Activated naive CD4-positive, alpha-beta T cell treated with anti-CD3 and anti-CD28 coated beads, Interleukin-2, amount 50 U/mL, for 72 hours (primary cell): ENCODE data around the gene CHRNB4. TPM values are rescaled to one million over a fixed set of nuclear protein-coding genes. Genes with fewer than 3 reads are reported as not detected.
A peak's percentile ranks its signal among the peaks of the same experiment; 100 is the strongest.

ENCODE experiments used
- ATAC-seq, 2 donors: fragments of 150-1000 bp; cut with Tn5 transposase; 2 replicates each; pipeline ENCODE4 v1.10.0; 2021; ENCODE audit warnings: mild to moderate bottlenecking in 2 of 2, moderate library complexity in 2 of 2
- DNase-seq, 2 donors: peaks; one replicate each; pipeline ENCODE4 v3.0.0; 2021 to 2022; ENCODE audit warnings: low spot score in 2 of 2
- H3K27ac Mint-ChIP-seq, 2 donors: one replicate each; pipeline ENCODE4 v1.8.0; 2022; ENCODE audit warnings: mild to moderate bottlenecking in 2 of 2, mixed read lengths in 2 of 2
- H3K36me3 Mint-ChIP-seq, 2 donors: one replicate each; pipeline ENCODE4 v1.8.0; 2022; ENCODE audit warnings: mixed read lengths in 2 of 2
- H3K9me3 Mint-ChIP-seq, 2 donors: one replicate each; pipeline ENCODE4 v1.8.0; 2022; ENCODE audit warnings: mixed read lengths in 2 of 2
- total RNA-seq, 2 donors: library from RNA; stranded (reverse); gene quantifications; one replicate each; pipeline ENCODE4 v1.2.3, GENCODE V29; 2022

Gene CHRNB4
- total RNA-seq, 2 donors from 2014 or later, result not detected

- no peaks in the 10 kb centered on the region for H3K9me3 Mint-ChIP-seq
- H3K27ac Mint-ChIP-seq, result no peak overlapping the region
- DNase-seq (no peak), ATAC-seq (no peak)
- no peaks in the 10 kb centered on the region for H3K36me3 Mint-ChIP-seq
Observed at GRCh38 chr15:78673917-78674444, 33.0 kb upstream of the CHRNB4 start.

GRCh38 chr15:78673476-78673875, 32.5 kb upstream of the CHRNB4 start:
- Mint-ChIP-seq H3K9me3 (no peaks in the 10 kb centered on the region), H3K36me3 (no peaks in the 10 kb centered on the region), H3K27ac (no peak overlapping the region)
- DNase-seq, result no peak
- no peak for ATAC-seq

GRCh38 chr15:78672285-78673014, 31.4 kb upstream of the CHRNB4 start:
- no peaks in the 10 kb centered on the region for H3K36me3 Mint-ChIP-seq
- ATAC-seq, result no peak
- DNase-seq, result no peak
- peak overlapping the region; percentile 24 to 61 for H3K27ac Mint-ChIP-seq
- no peaks in the 10 kb centered on the region for H3K9me3 Mint-ChIP-seq

- DNase-seq (no peak), ATAC-seq (no peak)
- peak overlapping the region in 1 of 2 donors; percentile 24 for H3K27ac Mint-ChIP-seq
- no peaks in the 10 kb centered on the region for H3K9me3 Mint-ChIP-seq
- H3K36me3 Mint-ChIP-seq, result no peaks in the 10 kb centered on the region
Observed at GRCh38 chr15:78671626-78672211, 30.7 kb upstream of the CHRNB4 start.

- H3K27ac Mint-ChIP-seq, result no peak overlapping the region
- DNase-seq (no peak), ATAC-seq (no peak)
- H3K36me3 Mint-ChIP-seq, result no peaks in the 10 kb centered on the region
- H3K9me3 Mint-ChIP-seq, result no peaks in the 10 kb centered on the region
Observed at GRCh38 chr15:78668987-78669386, 28.0 kb upstream of the CHRNB4 start.

- no peak for DNase-seq
- Mint-ChIP-seq H3K36me3 (no peaks in the 10 kb centered on the region), H3K9me3 (no peaks in the 10 kb centered on the region), H3K27ac (no peak overlapping the region)
- no peak for ATAC-seq
Observed at GRCh38 chr15:78667578-78668236, 26.7 kb upstream of the CHRNB4 start.

GRCh38 chr15:78666010-78666409, 25.0 kb upstream of the CHRNB4 start:
- ATAC-seq (peak in 1 of 2 donors; percentile 44), DNase-seq (no peak)
- Mint-ChIP-seq H3K9me3 (no peaks in the 10 kb centered on the region), H3K36me3 (no peaks in the 10 kb centered on the region), H3K27ac (no peak overlapping the region)

- Mint-ChIP-seq H3K27ac (no peak overlapping the region), H3K9me3 (no peaks in the 10 kb centered on the region), H3K36me3 (no peaks in the 10 kb centered on the region)
- no peak for DNase-seq
- ATAC-seq, result no peak
Observed at GRCh38 chr15:78663703-78664102, 22.7 kb upstream of the CHRNB4 start.

GRCh38 chr15:78662028-78662427, 21.0 kb upstream of the CHRNB4 start:
- H3K36me3 Mint-ChIP-seq, result no peaks in the 10 kb centered on the region
- no peaks in the 10 kb centered on the region for H3K9me3 Mint-ChIP-seq

GRCh38 chr15:78661001-78661400, 20.0 kb upstream of the CHRNB4 start:
- ATAC-seq, result no peak
- Mint-ChIP-seq H3K9me3 (no peaks in the 10 kb centered on the region), H3K27ac (no peak overlapping the region), H3K36me3 (no peaks in the 10 kb centered on the region)
- DNase-seq, result no peak

More at GRCh38 chr15:78662028-78662427, 21.0 kb upstream of the CHRNB4 start:
- DNase-seq (no peak), ATAC-seq (no peak)
- no peak overlapping the region for H3K27ac Mint-ChIP-seq

- DNase-seq (no peak), ATAC-seq (no peak)
- H3K36me3 Mint-ChIP-seq, result no peaks in the 10 kb centered on the region
Observed at GRCh38 chr15:78660584-78660983, 19.6 kb upstream of the CHRNB4 start.

GRCh38 chr15:78658823-78659222, 17.8 kb upstream of the CHRNB4 start:
- ATAC-seq (no peak), DNase-seq (no peak)
- Mint-ChIP-seq H3K9me3 (no peaks in the 10 kb centered on the region), H3K27ac (no peak overlapping the region), H3K36me3 (no peaks in the 10 kb centered on the region)

More at GRCh38 chr15:78660584-78660983, 19.6 kb upstream of the CHRNB4 start:
- Mint-ChIP-seq H3K9me3 (no peaks in the 10 kb centered on the region), H3K27ac (no peak overlapping the region)

- no peaks in the 10 kb centered on the region for H3K9me3 Mint-ChIP-seq
- no peaks in the 10 kb centered on the region for H3K36me3 Mint-ChIP-seq
- no peak overlapping the region for H3K27ac Mint-ChIP-seq
- DNase-seq, result no peak
- ATAC-seq, result no peak
Observed at GRCh38 chr15:78654272-78654671, 13.3 kb upstream of the CHRNB4 start.

GRCh38 chr15:78651930-78652615, 11.1 kb upstream of the CHRNB4 start:
- Mint-ChIP-seq H3K27ac (no peak overlapping the region), H3K9me3 (no peaks in the 10 kb centered on the region), H3K36me3 (no peaks in the 10 kb centered on the region)
- DNase-seq (no peak), ATAC-seq (no peak)

- DNase-seq, result no peak
- Mint-ChIP-seq H3K36me3 (no peaks in the 10 kb centered on the region), H3K27ac (no peak overlapping the region), H3K9me3 (no peaks in the 10 kb centered on the region)
- no peak for ATAC-seq
Observed at GRCh38 chr15:78651007-78651406, 10.0 kb upstream of the CHRNB4 start.

- ATAC-seq (no peak), DNase-seq (no peak)
- Mint-ChIP-seq H3K36me3 (no peaks in the 10 kb centered on the region), H3K27ac (no peak overlapping the region), H3K9me3 (no peaks in the 10 kb centered on the region)
Observed at GRCh38 chr15:78650022-78650421, 9.0 kb upstream of the CHRNB4 start.

GRCh38 chr15:78645009-78645408, 4.0 kb upstream of the CHRNB4 start:
- no peaks in the 10 kb centered on the region for H3K9me3 Mint-ChIP-seq
- ATAC-seq (no peak), DNase-seq (no peak)
- H3K36me3 Mint-ChIP-seq, result no peaks in the 10 kb centered on the region
- H3K27ac Mint-ChIP-seq, result no peak overlapping the region
